Neuronal stem cell (in vitro differentiated cells): ENCODE measurements around the gene PDE2A.

ENCODE experiments used
- DNase-seq: peaks from one replicate; pipeline ENCODE4 v3.0.0-alpha.2; 2013; ENCODE audit warnings: low spot score
- H2AFZ ChIP-seq: one replicate; pipeline ENCODE4 v1.6.1; 2013; ENCODE audit warnings: mild to moderate bottlenecking, low read length, inconsistent platforms
- H2AK5ac ChIP-seq: 2 replicates; pipeline ENCODE4 v1.6.1; 2013; ENCODE audit warnings: low read depth, mild to moderate bottlenecking, inconsistent platforms, low read length, moderate library complexity, mixed read lengths
- H2BK120ac ChIP-seq: 2 replicates; pipeline ENCODE4 v1.6.1; 2013; ENCODE audit warnings: low read depth, mild to moderate bottlenecking, inconsistent platforms, low read length, moderate library complexity, mixed read lengths
- H2BK12ac ChIP-seq: one replicate; pipeline ENCODE4 v1.6.1; 2013; ENCODE audit warnings: low read length, inconsistent platforms
- H2BK15ac ChIP-seq: 2 replicates; pipeline ENCODE4 v1.6.1; 2013; ENCODE audit warnings: mild to moderate bottlenecking, low read length, inconsistent platforms, mixed read lengths
- H2BK5ac ChIP-seq: one replicate; pipeline ENCODE4 v1.6.1; 2013; ENCODE audit warnings: inconsistent platforms, mild to moderate bottlenecking, low read length, moderate library complexity
- H3K14ac ChIP-seq: one replicate; pipeline ENCODE4 v1.6.1; 2013; ENCODE audit warnings: low read length, inconsistent platforms
- H3K18ac ChIP-seq: 2 replicates; pipeline ENCODE4 v1.6.1; 2013; ENCODE audit warnings: low read length, inconsistent platforms
- H3K23ac ChIP-seq: 2 replicates; pipeline ENCODE4 v1.6.1; 2013; ENCODE audit warnings: low read depth, mild to moderate bottlenecking, mixed read lengths, low read length, inconsistent platforms; ENCODE audit not compliant: poor library complexity
- H3K27ac ChIP-seq: replicated peaks from 3 replicates; pipeline ENCODE4 v1.5.1; 2013; ENCODE audit warnings: low read length, inconsistent platforms
- H3K27me3 ChIP-seq, 3 experiments: 2 replicates each; pipeline ENCODE4 v1.6.1; 2013; ENCODE audit warnings: low read length in 3 of 3, mild to moderate bottlenecking in 2 of 3, inconsistent platforms in 1 of 3, low read depth in 1 of 3, mixed read lengths in 1 of 3, moderate library complexity in 1 of 3; ENCODE audit not compliant: control insufficient read depth in 3 of 3, insufficient read depth in 3 of 3
- H3K36me3 ChIP-seq, 2 donors: replicated peaks in 1 of 2; 2 replicates each; pipeline ENCODE4 v1.6.1; 2013; ENCODE audit warnings: low read length in 2 of 2; ENCODE audit not compliant: control insufficient read depth in 2 of 2, insufficient read depth in 2 of 2
- H3K4ac ChIP-seq: 2 replicates; pipeline ENCODE4 v1.6.1; 2013; ENCODE audit warnings: inconsistent platforms, mild to moderate bottlenecking, low read length, moderate library complexity
- H3K4me1 ChIP-seq, 2 donors: 1 replicate in 1 of 2; 2 replicates in 1 of 2; pipeline ENCODE4 v1.6.1; 2013; ENCODE audit warnings: low read length in 2 of 2, low read depth in 1 of 2; ENCODE audit not compliant: control insufficient read depth in 2 of 2, insufficient read depth in 1 of 2
- H3K4me2 ChIP-seq: one replicate; pipeline ENCODE4 v1.6.1; 2013; ENCODE audit warnings: mild to moderate bottlenecking, low read length, inconsistent platforms; ENCODE audit not compliant: insufficient read depth, poor library complexity, severe bottlenecking
- H3K4me3 ChIP-seq, 2 donors: 2 replicates each; pipeline ENCODE4 v1.5.1; 2013; ENCODE audit warnings: low read length in 2 of 2, mild to moderate bottlenecking in 2 of 2, inconsistent platforms in 1 of 2, moderate library complexity in 1 of 2
- H3K79me1 ChIP-seq: one replicate; pipeline ENCODE4 v1.6.1; 2013; ENCODE audit warnings: low read depth, mild to moderate bottlenecking, inconsistent platforms, low read length, moderate library complexity
- H3K9ac ChIP-seq: one replicate; pipeline ENCODE4 v1.6.1; 2013; ENCODE audit warnings: mild to moderate bottlenecking, low read depth, low read length, inconsistent platforms; ENCODE audit not compliant: poor library complexity
- H3K9me3 ChIP-seq, 2 donors: replicated peaks in 1 of 2; 2 replicates each; pipeline versions ENCODE3 to v1.6.1; 2013; ENCODE audit warnings: low read length in 2 of 2, mild to moderate bottlenecking in 2 of 2, inconsistent platforms in 1 of 2, low read depth in 1 of 2, mixed read lengths in 1 of 2, moderate library complexity in 1 of 2; ENCODE audit not compliant: control insufficient read depth in 2 of 2, insufficient read depth in 1 of 2
- H4K8ac ChIP-seq: one replicate; pipeline ENCODE4 v1.6.1; 2013; ENCODE audit warnings: low read depth, mild to moderate bottlenecking, inconsistent platforms, low read length, moderate library complexity
- H4K91ac ChIP-seq: one replicate; pipeline ENCODE4 v1.6.1; 2013; ENCODE audit warnings: low read length, low read depth, mild to moderate bottlenecking, inconsistent platforms; ENCODE audit not compliant: poor library complexity
- WGBS, 2 donors: extraction: QIAGEN DNeasy Blood & Tissue Kit; methylation state at CpG; one replicate each; pipeline ENCODE4 v1.1.7; 2013; ENCODE audit warnings: missing lambda C conversion rate in 2 of 2, mixed read lengths in 1 of 2; ENCODE audit not compliant: insufficient read length in 2 of 2, insufficient replicate concordance in 1 of 2; ENCODE audit errors: extremely low coverage in 2 of 2; 5-methylcytosine and 5-hydroxymethylcytosine counted together

Gene PDE2A

GRCh38 chr11:72719144-72719543, 44.9 kb upstream of the PDE2A start:
- Histone ChIP-seq H4K91ac (no peak overlapping the region), H3K27me3 (no peaks in the 10 kb centered on the region), H3K27ac (no peak overlapping the region), H3K79me1 (no peaks in the 10 kb centered on the region), H3K4me3 (no peak overlapping the region), H3K36me3 (no peaks in the 10 kb centered on the region), H2AK5ac (no peak overlapping the region), H2AFZ (no peak overlapping the region), H4K8ac (no peak overlapping the region), H2BK12ac (no peak overlapping the region), H3K4me1 (peaks cover 6 to 31% of the 10 kb centered on the region in 2 donors), H3K14ac (no peak overlapping the region), H2BK120ac (no peak overlapping the region), H3K4me2 (no peak overlapping the region), H2BK15ac (no peak overlapping the region), H3K9ac (no peak overlapping the region), H3K4ac (no peak overlapping the region), H3K23ac (no peak overlapping the region), H3K18ac (no peak overlapping the region), H2BK5ac (no peak overlapping the region), H3K9me3 (no peaks in the 10 kb centered on the region)
- WGBS, 2 donors, result no CpG with 5 or more reads among the region's 2 CpGs
- no peak for DNase-seq

- DNase-seq, result no peak
- no peak overlapping the region for H3K14ac ChIP-seq
- H3K4me1 ChIP-seq, result peaks cover 13 to 33% of the 10 kb centered on the region in 2 donors
- H2BK15ac ChIP-seq, result no peak overlapping the region
- H3K79me1 ChIP-seq, result no peaks in the 10 kb centered on the region
- H4K8ac ChIP-seq, result no peak overlapping the region
- H3K4ac ChIP-seq, result no peak overlapping the region
- no peak overlapping the region for H2BK5ac ChIP-seq
- H4K91ac ChIP-seq, result no peak overlapping the region
- no peak overlapping the region for H3K4me3 ChIP-seq
- H3K9me3 ChIP-seq, result no peaks in the 10 kb centered on the region
- H3K9ac ChIP-seq, result peak overlapping the region; percentile 10
- H2AK5ac ChIP-seq, result no peak overlapping the region
- H3K18ac ChIP-seq, result no peak overlapping the region
- no peak overlapping the region for H2BK12ac ChIP-seq
- no peak overlapping the region for H2BK120ac ChIP-seq
- no peaks in the 10 kb centered on the region for H3K36me3 ChIP-seq
- H2AFZ ChIP-seq, result no peak overlapping the region
- WGBS, 2 donors, result no CpG with 5 or more reads among the region's 9 CpGs
- no peak overlapping the region for H3K27ac ChIP-seq
- no peak overlapping the region for H3K4me2 ChIP-seq
- no peaks in the 10 kb centered on the region for H3K27me3 ChIP-seq
- no peak overlapping the region for H3K23ac ChIP-seq
Measured at GRCh38 chr11:72718101-72718501, 43.9 kb upstream of the PDE2A start.

- H3K27me3 ChIP-seq, result no peaks in the 10 kb centered on the region
- H3K4ac ChIP-seq, result no peak overlapping the region
- no peak overlapping the region for H2BK12ac ChIP-seq
- H3K4me3 ChIP-seq, result no peak overlapping the region
- H2BK5ac ChIP-seq, result no peak overlapping the region
- no peak overlapping the region for H3K27ac ChIP-seq
- no peak overlapping the region for H4K8ac ChIP-seq
- no peak overlapping the region for H4K91ac ChIP-seq
- DNase-seq, result no peak
- H3K23ac ChIP-seq, result no peak overlapping the region
- no peak overlapping the region for H2BK120ac ChIP-seq
- peaks cover 1% of the 10 kb centered on the region for H3K79me1 ChIP-seq
- H3K9me3 ChIP-seq, result no peaks in the 10 kb centered on the region
- no peak overlapping the region for H2AFZ ChIP-seq
- no peaks in the 10 kb centered on the region for H3K36me3 ChIP-seq
- H2AK5ac ChIP-seq, result no peak overlapping the region
- no peak overlapping the region for H3K4me2 ChIP-seq
- WGBS, 2 donors, result no CpG with 5 or more reads among the region's 14 CpGs
- H2BK15ac ChIP-seq, result no peak overlapping the region
- H3K4me1 ChIP-seq, result peaks cover 22 to 36% of the 10 kb centered on the region in 2 donors
- peak overlapping the region; percentile 22 for H3K18ac ChIP-seq
- H3K9ac ChIP-seq, result peak overlapping the region; percentile 2
- H3K14ac ChIP-seq, result no peak overlapping the region
Measured at GRCh38 chr11:72716788-72717435, 42.7 kb upstream of the PDE2A start.

GRCh38 chr11:72716290-72716689, 42.1 kb upstream of the PDE2A start:
- Histone ChIP-seq H2BK120ac (no peak overlapping the region), H3K79me1 (peaks cover 1% of the 10 kb centered on the region), H3K9me3 (no peaks in the 10 kb centered on the region), H3K27ac (no peak overlapping the region), H3K4me1 (peaks cover 22 to 31% of the 10 kb centered on the region in 2 donors), H4K91ac (no peak overlapping the region), H3K23ac (no peak overlapping the region), H2BK5ac (no peak overlapping the region), H3K14ac (no peak overlapping the region), H3K4me3 (no peak overlapping the region), H3K27me3 (no peaks in the 10 kb centered on the region), H4K8ac (no peak overlapping the region), H3K9ac (peak overlapping the region; percentile 2), H2BK15ac (no peak overlapping the region), H3K36me3 (peaks cover 0 to 2% of the 10 kb centered on the region in 2 donors), H2AFZ (no peak overlapping the region), H3K4me2 (no peak overlapping the region), H2BK12ac (no peak overlapping the region), H3K4ac (no peak overlapping the region), H3K18ac (no peak overlapping the region), H2AK5ac (no peak overlapping the region)
- no CpG with 5 or more reads among the region's 7 CpGs for WGBS, 2 donors
- no peak for DNase-seq
